MM.1S (cell line): Measurements from ENCODE around the gene AP5Z1.

Experiments used
- DNase-seq: peaks from one replicate; pipeline ENCODE4 v3.0.0-alpha.2; 2015
- H2AFZ ChIP-seq: fragments of 300-600 bp; sonication (generic); 2 replicates; pipeline ENCODE4 v1.6.0; 2016; ENCODE audit warnings: antibody characterized with exemption, low read length
- H3F3A ChIP-seq: fragments of 300-600 bp; sonication (generic); 2 replicates; pipeline ENCODE4 v1.6.1; 2016; ENCODE audit warnings: mild to moderate bottlenecking, antibody characterized with exemption, low read length, moderate library complexity, mixed read lengths; ENCODE audit not compliant: insufficient read depth
- H3K27ac ChIP-seq: fragments of 300-600 bp; sonication (generic); 2 replicates; pipeline ENCODE4 v1.5.1; 2016; ENCODE audit warnings: mild to moderate bottlenecking, low read length
- H3K27me3 ChIP-seq: fragments of 300-600 bp; sonication (generic); replicated peaks from 2 replicates; pipeline ENCODE4 v1.6.0; 2016; ENCODE audit warnings: low read length; ENCODE audit not compliant: insufficient read depth
- H3K36me3 ChIP-seq: fragments of 300-600 bp; sonication (generic); replicated peaks from 2 replicates; pipeline ENCODE4 v1.6.1; 2016; ENCODE audit warnings: mild to moderate bottlenecking, low read length, mixed read lengths; ENCODE audit not compliant: insufficient read depth
- H3K4me1 ChIP-seq: fragments of 300-600 bp; sonication (generic); 2 replicates; pipeline ENCODE4 v1.6.1; 2016; ENCODE audit warnings: low read length, mixed read lengths
- H3K4me2 ChIP-seq: fragments of 300-600 bp; sonication (generic); 2 replicates; pipeline ENCODE4 v1.6.0; 2016; ENCODE audit warnings: low read depth, low read length
- H3K4me3 ChIP-seq: fragments of 300-600 bp; sonication (generic); 2 replicates; pipeline ENCODE4 v1.5.1; 2016; ENCODE audit warnings: low read length, mixed read lengths
- H3K79me2 ChIP-seq: fragments of 300-600 bp; sonication (generic); 2 replicates; pipeline ENCODE4 v1.6.1; 2016; ENCODE audit warnings: mixed run types, low read length, mixed read lengths
- H3K9ac ChIP-seq: fragments of 300-600 bp; sonication (generic); 2 replicates; pipeline ENCODE4 v1.6.1; 2016; ENCODE audit warnings: low read length, mixed read lengths
- H3K9me2 ChIP-seq: fragments of 300-600 bp; sonication (generic); replicated peaks from 2 replicates; pipeline ENCODE4 v1.6.1; 2016; ENCODE audit warnings: mild to moderate bottlenecking, low read length, mixed read lengths; ENCODE audit not compliant: insufficient read depth
- H3K9me3 ChIP-seq: fragments of 300-600 bp; sonication (generic); replicated peaks from 2 replicates; pipeline ENCODE4 v1.6.1; 2016; ENCODE audit warnings: mild to moderate bottlenecking, low read length, mixed read lengths; ENCODE audit not compliant: insufficient read depth
- H4K20me1 ChIP-seq: fragments of 300-600 bp; sonication (generic); 2 replicates; pipeline ENCODE4 v1.6.1; 2016; ENCODE audit warnings: mild to moderate bottlenecking, low read length, moderate library complexity, mixed read lengths; ENCODE audit not compliant: insufficient read depth
- EZH2 ChIP-seq: fragments of 300-600 bp; sonication (generic); optimal IDR thresholded peaks from 2 replicates; pipeline ENCODE3; 2017; ENCODE audit warnings: low read depth, mild to moderate bottlenecking, antibody characterized with exemption, low read length, mixed read lengths
- EZH2phosphoT487 ChIP-seq: fragments of 300-600 bp; sonication (generic); IDR thresholded peaks from 2 replicates; pipeline ENCODE4 v1.6.1; 2018; ENCODE audit warnings: antibody characterized with exemption, low read length
- TF ChIP-seq, protein P1 (sequence below): fragments of 300-600 bp; sonication (generic); IDR thresholded peaks from 2 replicates; pipeline ENCODE4 v1.5.1; 2016; ENCODE audit warnings: antibody characterized with exemption, low read length, mixed read lengths

AP5Z1 gene

DNA sequence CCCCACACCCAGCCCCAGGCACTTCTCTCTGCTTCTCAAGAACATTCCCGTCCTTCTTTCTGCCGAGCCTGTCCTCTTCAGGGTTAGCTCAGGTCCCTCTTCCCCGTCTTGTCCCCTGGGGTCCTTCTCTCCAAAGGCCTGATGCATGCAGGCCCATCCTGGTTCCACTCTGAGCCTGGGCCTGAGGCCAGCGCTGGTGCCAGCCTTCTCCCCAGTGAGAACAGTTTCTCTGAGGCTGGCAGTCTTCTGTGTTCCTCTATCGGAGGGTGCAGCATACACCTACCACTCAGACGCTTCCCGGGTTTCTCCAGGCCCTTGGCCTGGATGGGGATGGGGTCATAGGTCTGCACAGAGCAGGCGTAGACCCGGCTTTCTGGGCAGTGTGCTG, 14.6 kb downstream of the AP5Z1 start:
- Histone ChIP-seq H3K27me3 (no peaks in the 10 kb centered on the region), H3K79me2 (no peaks in the 10 kb centered on the region), H3K9me2 (no peaks in the 10 kb centered on the region), H4K20me1 (no peaks in the 10 kb centered on the region), H2AFZ (no peak overlapping the region), H3K4me3 (no peak overlapping the region), H3K27ac (no peak overlapping the region), H3K9ac (no peak overlapping the region), H3K9me3 (no peaks in the 10 kb centered on the region), H3K4me1 (no peaks in the 10 kb centered on the region), H3K36me3 (no peaks in the 10 kb centered on the region), H3F3A (no peaks in the 10 kb centered on the region), H3K4me2 (no peak overlapping the region)
- TF ChIP-seq, protein P1, sequence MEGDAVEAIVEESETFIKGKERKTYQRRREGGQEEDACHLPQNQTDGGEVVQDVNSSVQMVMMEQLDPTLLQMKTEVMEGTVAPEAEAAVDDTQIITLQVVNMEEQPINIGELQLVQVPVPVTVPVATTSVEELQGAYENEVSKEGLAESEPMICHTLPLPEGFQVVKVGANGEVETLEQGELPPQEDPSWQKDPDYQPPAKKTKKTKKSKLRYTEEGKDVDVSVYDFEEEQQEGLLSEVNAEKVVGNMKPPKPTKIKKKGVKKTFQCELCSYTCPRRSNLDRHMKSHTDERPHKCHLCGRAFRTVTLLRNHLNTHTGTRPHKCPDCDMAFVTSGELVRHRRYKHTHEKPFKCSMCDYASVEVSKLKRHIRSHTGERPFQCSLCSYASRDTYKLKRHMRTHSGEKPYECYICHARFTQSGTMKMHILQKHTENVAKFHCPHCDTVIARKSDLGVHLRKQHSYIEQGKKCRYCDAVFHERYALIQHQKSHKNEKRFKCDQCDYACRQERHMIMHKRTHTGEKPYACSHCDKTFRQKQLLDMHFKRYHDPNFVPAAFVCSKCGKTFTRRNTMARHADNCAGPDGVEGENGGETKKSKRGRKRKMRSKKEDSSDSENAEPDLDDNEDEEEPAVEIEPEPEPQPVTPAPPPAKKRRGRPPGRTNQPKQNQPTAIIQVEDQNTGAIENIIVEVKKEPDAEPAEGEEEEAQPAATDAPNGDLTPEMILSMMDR, result no peak
- no peak for TF ChIP-seq EZH2
- TF ChIP-seq EZH2phosphoT487, result no peak
- DNase-seq, result no peak

DNA sequence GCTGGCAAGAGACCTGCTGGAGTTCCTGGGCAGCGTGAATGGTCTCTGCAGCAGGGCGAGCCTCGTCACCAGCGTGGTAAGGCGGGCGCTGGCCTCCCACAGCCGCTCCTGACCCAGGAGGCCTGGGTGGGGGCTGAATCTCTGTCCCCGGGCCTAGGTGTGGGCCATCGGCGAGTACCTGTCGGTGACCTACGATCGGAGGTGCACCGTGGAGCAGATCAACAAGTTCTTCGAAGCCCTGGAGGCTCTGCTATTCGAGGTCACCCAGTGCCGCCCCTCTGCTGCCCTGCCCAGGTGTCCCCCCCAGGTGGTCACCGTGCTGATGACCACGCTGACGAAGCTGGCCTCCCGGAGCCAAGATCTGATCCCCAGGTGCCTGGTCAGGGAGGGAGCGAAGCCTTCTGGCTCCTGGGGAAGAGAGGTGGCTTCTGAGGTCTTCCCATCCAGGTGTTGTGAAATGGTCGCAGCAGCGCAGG, 15.1 kb downstream of the AP5Z1 start:
- Histone ChIP-seq H3K79me2 (no peaks in the 10 kb centered on the region), H3K9me2 (no peaks in the 10 kb centered on the region), H3K9ac (no peak overlapping the region), H3K4me2 (no peak overlapping the region), H4K20me1 (no peaks in the 10 kb centered on the region), H3K4me3 (no peak overlapping the region), H3K4me1 (no peaks in the 10 kb centered on the region), H3K36me3 (no peaks in the 10 kb centered on the region), H3K9me3 (no peaks in the 10 kb centered on the region), H2AFZ (no peak overlapping the region), H3F3A (no peaks in the 10 kb centered on the region), H3K27me3 (no peaks in the 10 kb centered on the region), H3K27ac (no peak overlapping the region)
- TF ChIP-seq, protein P1, result no peak
- TF ChIP-seq EZH2 (no peak), EZH2phosphoT487 (no peak)
- no peak for DNase-seq

DNA sequence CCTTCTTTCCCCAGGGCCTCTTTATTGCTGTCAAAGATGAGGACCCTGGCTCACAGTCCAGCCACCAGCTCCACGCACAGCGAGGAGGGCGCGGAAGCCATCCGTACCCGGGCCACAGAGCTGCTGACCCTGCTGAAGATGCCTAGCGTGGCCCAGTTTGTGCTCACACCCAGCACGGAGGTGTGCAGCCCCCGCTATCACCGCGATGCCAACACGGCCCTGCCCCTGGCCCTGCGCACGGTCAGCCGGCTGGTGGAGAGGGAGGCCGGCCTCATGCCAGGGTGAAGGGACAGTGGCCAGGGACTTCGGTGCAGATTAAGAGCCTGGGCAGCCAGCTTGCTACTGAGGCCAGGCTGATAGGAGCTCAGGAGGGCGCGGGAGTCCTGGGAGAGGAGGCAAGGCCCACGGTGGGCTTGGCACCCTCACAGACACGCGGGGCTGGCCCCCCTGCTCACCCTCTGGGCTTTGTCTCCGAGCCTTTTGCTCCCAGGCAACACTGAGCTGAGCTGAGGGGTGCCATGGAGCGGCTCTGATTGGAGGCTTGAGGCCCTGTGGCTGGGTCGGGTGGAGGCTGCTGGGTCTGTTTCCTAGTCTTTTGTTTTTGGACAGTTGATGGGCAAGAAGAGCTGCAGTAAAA, 15.8 kb downstream of the AP5Z1 start:
- H3K4me2 ChIP-seq, result no peak overlapping the region
- no peaks in the 10 kb centered on the region for H3K79me2 ChIP-seq
- no peak overlapping the region for H3K4me3 ChIP-seq
- H3K36me3 ChIP-seq, result no peaks in the 10 kb centered on the region
- TF ChIP-seq, protein P1, result no peak
- TF ChIP-seq EZH2phosphoT487 (no peak), EZH2 (no peak)
- H3K9me2 ChIP-seq, result no peaks in the 10 kb centered on the region
- H3K4me1 ChIP-seq, result no peaks in the 10 kb centered on the region
- no peaks in the 10 kb centered on the region for H3K9me3 ChIP-seq
- no peak overlapping the region for H3K27ac ChIP-seq
- H3F3A ChIP-seq, result no peaks in the 10 kb centered on the region
- H4K20me1 ChIP-seq, result no peaks in the 10 kb centered on the region
- no peak overlapping the region for H2AFZ ChIP-seq
- DNase-seq, result no peak
- H3K9ac ChIP-seq, result no peak overlapping the region
- no peaks in the 10 kb centered on the region for H3K27me3 ChIP-seq
